Activated T-helper 1 cell treated with Interleukin-2 at 50 U/mL for 16 hours (primary cell): ENCODE measurements around the gene PPP2R5E.

Experiments
- DNase-seq: peaks from one replicate; pipeline ENCODE4 v3.0.0-alpha.2; 2020; ENCODE audit warnings: low read depth

The PPP2R5E gene

DNA sequence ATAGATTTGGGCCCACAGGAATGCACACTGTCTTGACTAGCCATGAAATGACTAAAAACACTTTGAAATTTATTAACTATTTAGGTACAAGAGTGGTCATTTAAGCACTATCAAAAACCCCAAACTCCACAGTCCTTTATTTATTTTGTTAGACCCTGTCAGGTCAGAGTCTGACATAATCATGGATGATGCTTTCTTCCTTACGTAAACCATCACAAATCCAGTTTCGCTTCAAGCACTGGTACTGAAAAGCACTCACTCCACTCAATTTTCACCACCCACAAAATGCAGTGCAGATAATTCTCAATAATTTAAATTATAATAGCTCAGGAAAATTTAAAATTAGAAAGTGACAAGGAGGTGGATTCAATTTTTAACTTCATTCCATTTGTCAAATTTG lies 25.8 kb downstream of the PPP2R5E start:
- no peak for DNase-seq

DNA sequence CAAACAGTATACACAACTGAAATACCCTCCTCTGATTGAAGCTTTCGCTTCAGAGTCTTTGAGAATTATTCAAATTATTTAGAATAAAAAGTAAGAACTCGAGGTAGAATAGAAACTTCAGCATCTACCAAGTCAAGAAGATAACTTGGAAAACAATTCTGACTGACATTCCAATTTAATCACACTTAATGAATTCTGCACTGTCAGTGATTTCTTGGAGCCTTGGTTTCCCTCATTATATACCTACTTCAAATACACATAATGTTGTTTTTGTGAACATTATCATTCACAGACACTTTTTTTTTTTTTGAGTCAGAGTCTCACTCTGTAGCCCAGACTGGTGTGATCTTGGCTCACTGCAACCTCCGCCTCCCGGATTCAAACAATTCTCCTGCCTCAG lies 27.9 kb downstream of the PPP2R5E start:
- no peak for DNase-seq

DNA sequence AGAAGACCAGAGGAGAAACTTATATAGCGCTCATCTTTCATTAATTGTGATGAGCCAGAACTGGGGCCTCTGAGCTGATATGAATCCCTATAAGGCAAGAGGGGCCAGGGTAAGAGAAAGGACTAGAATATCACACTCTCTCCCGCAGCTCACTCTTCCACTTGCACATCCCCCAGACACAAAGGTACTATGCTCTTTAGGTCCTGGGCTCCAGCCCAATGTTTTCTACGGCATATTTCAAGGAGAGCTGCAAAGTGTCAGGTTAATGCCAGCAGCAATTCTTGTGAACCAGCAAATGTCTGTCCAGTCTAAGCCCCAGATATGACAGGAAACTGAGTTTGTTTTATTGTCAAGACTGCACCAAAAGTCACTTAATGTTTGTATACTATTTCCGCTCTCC lies 29.4 kb downstream of the PPP2R5E start:
- no peak for DNase-seq

DNA sequence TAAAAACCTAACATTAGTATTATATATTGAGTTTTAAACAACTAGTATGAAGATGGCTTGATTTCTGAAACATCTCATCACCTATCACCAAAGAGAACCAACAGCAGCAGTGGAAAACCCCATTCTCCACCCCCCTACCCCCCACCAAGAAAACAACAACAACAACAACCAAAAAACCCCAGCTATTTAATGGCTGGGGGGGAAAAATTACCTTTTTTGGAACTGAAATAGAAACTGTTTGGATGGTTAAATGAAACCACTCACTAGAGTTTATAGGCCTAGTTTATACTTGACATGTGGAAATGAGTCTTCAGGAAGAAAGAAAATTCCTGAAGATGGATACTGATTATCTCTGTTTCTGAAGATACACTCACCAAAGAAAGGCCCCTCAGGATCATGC lies 30.3 kb downstream of the PPP2R5E start:
- no peak for DNase-seq

DNA sequence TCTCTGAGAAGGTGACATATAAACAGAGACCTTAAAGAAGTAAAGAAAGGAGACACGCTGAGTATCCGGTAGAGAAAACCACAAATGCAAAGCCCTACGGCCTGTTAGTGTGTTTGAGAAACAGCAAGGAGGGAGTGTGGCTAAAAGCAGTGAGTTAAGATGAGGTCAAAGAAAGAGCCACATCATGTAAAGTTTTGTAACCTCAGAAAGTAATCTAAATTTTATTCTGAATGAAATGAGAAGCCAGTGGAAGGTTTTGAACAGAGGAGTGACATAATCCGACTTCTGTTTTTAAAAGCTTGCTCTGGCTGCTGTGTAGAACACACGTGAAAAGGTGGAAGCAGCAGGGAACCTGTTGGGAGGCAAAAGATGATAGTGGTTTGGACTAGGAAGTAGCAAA lies 32.6 kb downstream of the PPP2R5E start:
- DNase-seq: no peak

DNA sequence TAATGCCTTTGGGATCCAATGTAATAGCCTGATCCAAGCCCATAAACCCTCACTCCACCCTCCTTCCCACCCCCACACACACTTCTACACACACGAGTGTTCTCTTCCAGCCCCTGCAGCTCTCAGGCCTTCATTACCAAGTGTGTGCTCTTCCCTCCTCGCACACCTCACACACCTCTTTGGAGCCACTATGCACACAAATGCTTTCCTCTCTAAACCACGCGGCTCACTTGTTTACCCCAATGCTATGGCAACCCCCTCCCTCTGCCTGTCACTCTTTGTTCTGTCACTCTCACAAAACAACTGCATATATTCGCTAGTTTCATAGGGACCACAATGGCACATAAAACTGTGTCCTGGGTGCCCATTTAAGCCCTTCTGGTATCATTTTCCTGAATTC lies 35.1 kb downstream of the PPP2R5E start:
- no peak for DNase-seq

DNA sequence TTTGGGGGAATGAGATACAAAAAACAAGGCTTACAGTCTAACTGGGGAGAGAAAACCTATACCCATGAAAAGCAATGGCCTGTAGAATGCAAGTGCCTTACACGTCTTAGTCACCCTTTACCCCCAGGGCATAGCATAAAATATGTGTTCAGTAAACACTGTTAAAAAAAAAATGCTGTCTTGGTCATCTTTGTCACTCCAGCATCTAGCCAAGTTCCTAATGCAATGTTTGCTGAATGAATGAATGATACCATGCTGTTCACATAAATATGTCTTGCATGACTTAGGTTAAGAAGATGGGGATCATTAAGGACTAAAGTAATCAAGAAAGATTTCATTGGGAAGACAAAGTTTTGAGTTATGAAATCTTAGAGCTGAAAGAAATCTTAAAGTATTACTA lies 38.5 kb downstream of the PPP2R5E start:
- no peak for DNase-seq

DNA sequence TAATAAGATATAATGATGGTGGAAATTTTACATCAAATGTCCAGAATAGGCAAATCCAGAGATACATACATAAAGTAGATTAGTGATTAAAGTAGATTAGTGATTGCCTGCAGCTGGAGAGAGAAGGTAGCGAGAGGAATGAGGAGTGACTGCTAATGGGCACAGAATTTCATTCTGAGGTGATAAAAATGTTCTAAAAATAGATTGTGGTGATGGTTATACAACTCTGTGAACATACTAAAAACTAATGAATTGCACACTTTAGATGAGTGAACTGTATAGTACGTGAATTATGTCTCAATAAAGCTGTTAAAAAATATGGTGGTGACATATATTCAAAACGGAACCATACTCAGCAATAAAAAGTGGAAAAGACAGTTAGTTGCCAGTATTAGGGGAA lies 41.7 kb downstream of the PPP2R5E start:
- DNase-seq: no peak

DNA sequence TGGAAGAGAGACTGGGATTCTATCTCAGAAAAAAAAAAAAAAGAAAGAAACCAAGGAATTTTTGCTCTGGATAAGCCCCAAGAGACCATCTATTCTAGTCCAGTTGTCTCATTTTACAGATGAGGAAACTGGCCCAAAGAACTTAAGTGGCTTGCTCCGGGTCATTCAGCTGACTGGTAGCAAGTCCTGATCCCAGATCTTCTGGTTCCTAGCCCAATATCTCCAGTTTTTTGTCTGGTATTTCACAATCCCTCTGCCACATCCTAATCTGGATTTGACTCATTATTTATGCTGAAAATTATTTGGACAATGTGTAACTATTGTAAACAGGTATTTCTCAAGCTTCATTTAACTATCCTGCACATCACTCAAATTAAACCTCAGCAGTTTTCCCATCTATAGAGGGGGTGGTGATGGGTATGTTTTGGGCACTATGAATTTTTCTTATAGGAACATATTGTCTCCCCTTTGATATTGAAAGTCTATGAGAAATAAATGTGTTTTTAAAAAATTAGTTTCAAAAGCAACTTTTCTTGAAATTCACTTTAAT lies 43.4 kb downstream of the PPP2R5E start:
- DNase-seq: no peak

DNA sequence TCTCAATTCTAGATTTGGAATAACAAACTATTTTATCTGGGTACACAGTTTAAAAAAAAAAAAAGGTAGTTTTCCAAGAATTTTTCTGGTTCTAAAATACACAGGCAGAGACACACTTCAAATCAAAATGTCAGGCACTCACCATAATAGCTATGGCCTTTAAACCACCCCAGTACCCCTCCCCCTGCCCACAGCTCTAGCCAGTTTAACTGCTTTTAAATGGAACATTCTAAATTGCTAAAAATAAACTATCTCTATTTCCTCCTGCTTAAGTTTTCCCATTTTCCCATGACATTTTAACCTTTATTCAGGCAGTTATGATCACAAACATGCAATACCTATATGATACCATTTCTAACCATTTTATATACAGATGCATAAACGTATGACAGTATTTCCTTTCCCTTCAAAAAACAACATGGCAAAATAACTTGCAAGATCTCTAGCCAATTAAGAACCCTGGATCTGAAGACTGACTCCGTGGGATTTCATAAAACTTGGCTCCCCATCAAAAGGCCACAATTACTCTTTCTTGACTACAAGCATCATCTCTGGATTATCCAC lies 46.3 kb downstream of the PPP2R5E start:
- DNase-seq: no peak

DNA sequence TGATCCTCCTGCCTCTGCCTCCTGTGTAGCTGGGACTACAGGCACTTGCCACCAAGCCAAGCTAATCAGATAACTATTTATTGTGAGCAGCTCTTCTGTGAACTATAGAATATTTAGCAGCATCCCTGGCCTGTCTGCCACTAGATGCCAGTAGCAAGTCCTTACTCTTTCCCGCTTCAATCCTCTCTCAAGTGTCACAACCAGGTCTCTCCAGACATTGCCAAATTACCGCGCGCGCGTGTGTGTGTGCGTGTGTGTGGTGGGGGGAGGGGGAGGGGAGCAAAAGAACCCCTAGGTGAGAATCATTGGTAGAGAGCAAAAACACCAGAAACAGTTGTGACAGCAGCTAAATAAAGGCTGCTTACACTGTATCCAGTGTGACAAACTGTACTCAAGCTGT lies 49.9 kb downstream of the PPP2R5E start:
- no peak for DNase-seq

DNA sequence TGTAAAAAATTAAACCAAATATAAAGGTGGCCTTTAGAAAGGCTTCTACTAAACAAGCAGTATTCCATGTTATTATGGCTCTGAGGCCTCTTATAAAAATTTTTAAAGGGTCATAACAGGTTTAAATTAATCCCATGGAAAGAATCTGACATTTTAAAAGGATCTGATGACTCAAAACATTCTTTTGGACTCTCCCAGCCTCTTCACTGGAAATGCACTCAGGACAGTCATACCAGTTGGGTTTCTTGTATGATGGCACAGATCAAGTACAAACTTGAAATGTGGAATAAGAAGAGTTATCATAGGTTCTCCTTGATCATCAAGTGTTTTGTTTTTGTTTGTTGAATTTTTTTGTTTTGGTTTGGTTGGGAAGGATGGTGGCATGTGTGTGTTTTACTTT lies 50.8 kb downstream of the PPP2R5E start:
- DNase-seq: no peak

DNA sequence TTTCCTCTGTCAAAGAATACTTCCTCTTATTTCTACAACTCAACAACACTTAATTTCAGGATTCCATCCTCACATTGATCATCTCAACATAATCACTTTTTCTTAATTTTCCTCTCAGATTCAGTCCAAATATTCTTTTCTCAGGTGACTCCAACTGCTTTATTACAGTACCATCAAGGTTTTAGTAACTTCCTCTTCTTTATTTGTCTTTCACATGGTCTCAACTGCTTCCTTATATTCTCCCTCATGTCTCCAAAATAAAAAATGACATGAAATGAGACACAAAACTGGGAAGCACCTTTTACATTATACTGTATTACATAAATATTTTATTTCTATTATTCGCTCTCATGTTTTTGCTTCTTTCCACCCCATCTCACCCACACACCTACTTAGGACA lies 55.5 kb downstream of the PPP2R5E start:
- no peak for DNase-seq

DNA sequence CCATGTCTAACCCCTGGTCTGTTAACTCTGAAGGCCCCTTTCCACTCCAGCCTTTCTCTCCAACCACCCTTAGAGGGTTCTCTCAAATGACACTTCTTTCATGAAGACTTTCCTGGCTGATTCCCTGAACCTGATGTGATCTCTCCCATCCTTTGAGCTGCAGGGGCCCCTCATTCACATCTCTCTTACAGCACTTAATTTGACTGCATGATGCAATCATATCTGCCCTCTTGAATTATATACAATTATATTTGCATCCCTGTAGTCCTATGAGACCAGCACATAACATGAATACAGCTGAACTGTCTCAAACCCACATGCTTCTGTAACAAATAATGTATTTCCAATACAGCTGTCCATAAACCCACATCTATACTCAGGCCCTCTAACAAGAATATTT lies 56.4 kb downstream of the PPP2R5E start:
- no peak for DNase-seq

DNA sequence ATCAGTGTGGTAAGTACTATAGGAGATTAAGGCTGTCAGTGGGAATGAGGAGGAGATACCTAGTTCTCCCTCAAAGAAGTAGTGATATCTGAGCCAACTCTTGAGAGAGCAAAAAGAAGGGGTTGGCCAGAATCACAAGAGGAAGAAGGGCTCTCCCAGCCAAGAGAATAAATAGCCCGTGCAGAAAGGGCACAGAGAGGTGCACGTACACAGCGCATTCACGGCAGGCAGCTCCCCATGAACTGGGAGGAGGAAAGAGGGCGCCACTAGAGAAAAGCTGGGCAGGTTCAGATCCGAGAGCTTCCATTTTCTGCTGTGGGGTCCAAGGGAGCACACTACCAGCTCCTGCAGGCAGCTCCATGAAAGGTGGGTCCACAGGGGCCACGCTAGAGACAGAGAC lies 59.9 kb downstream of the PPP2R5E start:
- no peak for DNase-seq

DNA sequence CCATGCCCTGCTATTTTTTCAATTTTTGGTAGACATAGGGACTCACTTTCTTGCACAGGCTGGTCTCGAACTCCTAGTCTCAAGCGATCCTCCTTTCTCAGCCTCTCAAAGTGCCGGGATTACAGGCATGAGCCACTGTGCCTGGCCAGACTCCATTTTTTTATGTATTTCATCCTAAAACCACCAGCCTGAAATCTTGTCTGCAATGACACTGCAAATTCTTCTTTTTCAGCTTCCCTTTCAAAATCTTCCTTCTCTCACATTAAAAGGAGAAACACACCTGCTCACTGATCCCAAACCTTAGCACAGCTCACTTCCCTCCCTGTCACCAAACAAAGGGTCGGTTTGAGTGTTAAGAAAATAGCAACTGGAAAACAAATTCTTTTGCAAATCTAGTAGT lies 62.6 kb downstream of the PPP2R5E start:
- DNase-seq: no peak

DNA sequence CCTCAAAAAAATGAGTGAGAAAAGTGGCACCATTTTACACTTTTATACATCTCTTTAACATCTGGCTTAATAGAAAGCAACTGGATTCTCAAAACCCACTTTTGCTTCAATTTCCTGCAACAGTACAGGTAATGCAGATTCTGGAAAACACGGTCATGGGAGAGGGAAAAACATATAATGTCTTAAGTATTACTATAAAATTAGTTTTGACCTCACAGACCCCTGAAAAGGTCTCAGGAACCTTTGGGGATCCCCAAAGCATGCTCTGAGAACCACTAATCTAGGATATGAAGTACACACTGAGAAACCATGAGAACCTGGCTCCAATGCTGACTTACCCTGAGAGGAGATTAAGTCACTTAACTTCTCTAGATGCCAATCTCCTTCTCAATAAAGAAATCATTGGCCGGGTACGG lies 64.7 kb downstream of the PPP2R5E start:
- no peak for DNase-seq

DNA sequence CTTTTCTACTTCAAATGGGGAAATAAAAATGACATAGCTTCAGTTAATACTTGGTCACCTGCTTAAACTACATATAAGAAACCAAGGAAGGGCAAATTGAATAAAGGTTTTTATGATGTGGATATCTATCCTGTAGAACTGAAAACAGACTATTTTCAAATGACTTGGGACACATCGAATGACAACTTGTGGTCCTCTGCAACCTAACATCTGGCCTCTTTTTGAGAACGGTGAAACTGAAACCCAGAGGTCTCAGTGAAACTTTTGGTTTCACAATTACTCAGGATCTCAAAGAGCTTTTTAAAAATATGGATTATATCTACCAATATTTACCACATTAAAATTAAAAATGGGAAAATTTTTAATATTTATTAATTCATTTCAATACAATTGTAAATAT lies 65.2 kb downstream of the PPP2R5E start:
- no peak for DNase-seq

DNA sequence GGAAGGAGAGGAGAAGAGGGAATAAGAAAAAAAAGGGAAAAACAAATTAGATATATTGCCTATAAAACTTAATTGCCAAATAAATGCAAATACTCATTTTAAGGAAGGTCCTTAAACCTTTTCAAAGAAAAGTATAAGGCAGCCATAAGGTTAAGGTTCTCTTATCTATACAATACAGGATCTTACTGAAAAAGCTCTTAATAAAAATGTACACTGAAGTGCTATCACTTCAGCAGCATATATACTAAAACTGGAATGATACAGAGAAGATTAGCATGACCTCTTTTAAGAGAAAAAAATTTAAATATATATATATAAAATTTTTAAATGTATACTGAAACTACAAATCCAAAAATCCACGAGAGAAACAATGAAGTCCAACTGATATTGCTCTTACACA lies 65.6 kb downstream of the PPP2R5E start:
- no peak for DNase-seq

DNA sequence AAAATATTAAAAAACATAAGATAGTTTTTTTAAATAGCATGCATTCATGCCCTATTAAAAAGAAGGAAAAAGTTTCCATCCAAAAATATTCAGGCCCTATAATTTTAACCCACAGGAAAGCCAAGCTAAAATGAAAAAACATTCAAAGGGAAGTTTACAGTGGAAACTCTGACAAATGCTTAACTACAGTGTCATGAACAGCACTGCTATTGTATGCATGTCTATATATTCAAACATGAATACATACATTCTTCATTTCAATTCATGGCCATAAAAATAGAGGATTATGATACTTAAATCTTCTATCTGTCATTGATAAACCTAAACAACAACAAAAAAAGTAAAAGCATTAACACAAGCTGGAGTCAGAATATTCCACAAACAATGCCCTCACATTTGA lies 67.4 kb downstream of the PPP2R5E start:
- no peak for DNase-seq

DNA sequence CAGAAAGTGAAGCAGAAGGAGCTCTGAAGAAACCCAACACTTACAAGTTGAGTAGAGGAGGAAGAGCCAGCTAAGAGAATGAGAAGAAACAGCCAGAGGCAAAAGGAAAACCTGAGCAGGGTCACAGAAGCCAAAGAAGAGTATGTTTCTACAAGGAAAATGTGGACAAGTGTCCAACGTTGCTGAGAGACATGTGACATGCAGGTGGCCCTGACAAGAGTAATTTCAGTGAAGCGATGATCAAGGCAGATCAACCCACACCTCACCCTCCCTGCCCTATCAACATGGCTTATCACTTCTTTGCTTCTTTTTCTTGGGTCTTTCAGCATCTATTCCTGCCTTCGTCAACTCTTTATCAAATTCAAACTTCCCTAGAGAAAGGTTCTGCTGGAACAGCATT lies 68.3 kb downstream of the PPP2R5E start:
- no peak for DNase-seq

DNA sequence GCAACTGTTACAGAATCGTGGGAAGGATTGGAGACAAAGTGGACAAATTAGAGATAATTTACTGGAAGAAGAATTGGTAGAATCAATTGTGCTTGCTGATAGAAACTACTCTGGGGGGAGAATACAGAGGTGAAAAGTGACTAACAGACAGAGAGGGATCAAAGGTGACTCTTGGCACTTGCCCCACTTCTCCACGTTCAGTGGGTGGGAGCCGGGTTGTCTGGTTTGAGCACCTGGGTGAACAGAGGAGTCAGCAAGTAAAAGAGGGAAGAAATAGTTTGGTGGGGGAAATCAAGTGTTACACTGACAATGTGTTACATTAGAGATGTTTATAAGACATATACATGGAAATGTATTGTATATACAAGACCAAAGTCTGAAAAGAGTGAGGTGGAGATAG lies 69.1 kb downstream of the PPP2R5E start:
- no peak for DNase-seq

DNA sequence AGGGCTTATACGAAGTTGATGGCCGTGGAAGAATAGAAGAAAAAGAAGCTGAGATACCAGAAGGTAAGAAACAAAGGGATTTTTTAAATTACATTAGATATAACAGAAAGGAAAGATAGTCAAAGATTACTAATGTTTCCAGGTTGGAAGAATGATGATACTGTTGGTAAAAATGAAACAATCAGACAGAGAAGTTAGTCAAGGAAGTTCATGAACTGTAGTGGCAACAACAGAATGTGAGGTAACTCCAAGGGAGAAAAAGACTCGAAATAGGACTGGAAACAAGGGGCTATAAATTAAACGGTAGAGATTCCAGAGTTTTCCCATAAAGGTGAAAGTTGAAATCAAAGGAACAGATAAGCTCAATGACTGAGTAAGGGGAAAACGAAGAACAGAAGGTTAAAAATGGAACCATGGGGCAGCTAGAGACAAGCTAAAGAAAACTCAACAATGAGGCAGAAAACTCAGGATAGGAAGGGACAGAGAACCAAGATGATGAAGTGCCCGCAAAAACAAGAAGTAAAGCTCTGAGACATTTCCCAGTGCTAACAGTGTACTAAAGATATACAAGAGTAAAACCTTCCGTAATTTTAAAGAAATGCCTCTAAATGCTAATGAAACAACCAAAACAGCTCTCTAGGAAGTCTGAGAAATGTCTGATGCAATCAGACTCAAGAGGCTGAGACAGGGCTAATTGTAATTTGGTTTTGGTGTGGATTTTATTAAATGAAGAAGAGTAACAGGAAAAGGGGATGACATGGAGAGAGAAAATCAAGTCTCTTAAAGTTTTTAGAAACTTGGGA lies 70.0 kb downstream of the PPP2R5E start:
- no peak for DNase-seq
